Parathyroid adenoma (tissue), 2 donors: Measurements from ENCODE around the gene CHAD.

Source experiments
- H2AFZ ChIP-seq: fragments of 300-600 bp; sonication (generic); one replicate; pipeline ENCODE4 v1.7.0; 2017; ENCODE audit warnings: antibody characterized with exemption, mild to moderate bottlenecking
- H3K27ac ChIP-seq: fragments of 300-600 bp; sonication (generic); one replicate; pipeline ENCODE4 v1.7.0; 2017
- H3K27me3 ChIP-seq: fragments of 300-600 bp; sonication (generic); one replicate; pipeline ENCODE4 v1.7.0; 2017; ENCODE audit warnings: low read length; ENCODE audit not compliant: control insufficient read depth, insufficient read depth
- H3K36me3 ChIP-seq: fragments of 300-600 bp; sonication (generic); one replicate; pipeline ENCODE4 v1.7.0; 2017; ENCODE audit warnings: low read length; ENCODE audit not compliant: control insufficient read depth, insufficient read depth
- H3K4me1 ChIP-seq: fragments of 300-600 bp; sonication (generic); one replicate; pipeline ENCODE4 v1.7.0; 2017; ENCODE audit warnings: control low read depth
- H3K4me2 ChIP-seq: fragments of 300-600 bp; sonication (generic); one replicate; pipeline ENCODE4 v1.7.0; 2017; ENCODE audit warnings: low read length
- H3K4me3 ChIP-seq: fragments of 300-600 bp; sonication (generic); one replicate; pipeline ENCODE4 v1.7.0; 2017; ENCODE audit warnings: low read depth, low read length
- H3K79me2 ChIP-seq: fragments of 300-600 bp; sonication (generic); one replicate; pipeline ENCODE4 v1.7.0; 2017; ENCODE audit warnings: control low read depth
- H3K9ac ChIP-seq: fragments of 300-600 bp; sonication (generic); one replicate; pipeline ENCODE4 v1.7.0; 2017; ENCODE audit warnings: mild to moderate bottlenecking
- H3K9me3 ChIP-seq: fragments of 300-600 bp; sonication (generic); one replicate; pipeline ENCODE4 v1.7.0; 2017; ENCODE audit warnings: low read length; ENCODE audit not compliant: control insufficient read depth
- CTCF ChIP-seq: fragments of 300-600 bp; sonication (generic); IDR thresholded peaks from one replicate; pipeline ENCODE4 v1.7.0; 2017; ENCODE audit warnings: antibody characterized with exemption, mild to moderate bottlenecking
- donor health status: primary hyperparathyroidism.

CHAD gene

GRCh38 chr17:50468304-50469207 is at the start of gene CHAD:
TSS of gene CHAD (minus strand) at chr17:50468880. CDS start at chr17:50468813, 67 bp downstream.
- no peaks in the 10 kb centered on the region for H3K36me3 ChIP-seq
- no peaks in the 10 kb centered on the region for H3K27me3 ChIP-seq
- H3K9ac ChIP-seq = no peak within 1 kb of the TSS
- H3K27ac ChIP-seq = no peak within 1 kb of the TSS
- H2AFZ ChIP-seq = no peak within 1 kb of the TSS
- peaks cover 9% of the 10 kb centered on the region for H3K4me1 ChIP-seq
- no peak within 1 kb of the TSS for H3K4me3 ChIP-seq
- no peaks in the 10 kb centered on the region for H3K79me2 ChIP-seq
- H3K4me2 ChIP-seq = no peak within 1 kb of the TSS
- H3K9me3 ChIP-seq = no peaks in the 10 kb centered on the region
- TF ChIP-seq CTCF = no peak

- Histone ChIP-seq H3K9ac (no peak overlapping the region), H3K4me2 (no peak overlapping the region), H3K4me3 (no peak overlapping the region), H3K79me2 (no peaks in the 10 kb centered on the region), H3K27me3 (no peaks in the 10 kb centered on the region), H3K4me1 (peaks cover 19% of the 10 kb centered on the region), H3K36me3 (no peaks in the 10 kb centered on the region), H3K27ac (no peak overlapping the region), H3K9me3 (no peaks in the 10 kb centered on the region), H2AFZ (peak overlapping the region; percentile 28)
- no peak for TF ChIP-seq CTCF
These were observed 49.1 kb upstream of the CHAD start for GRCh38 chr17:50517504-50518383.

GRCh38 chr17:50517011-50517410 is 48.3 kb upstream of the CHAD start:
- H3K9ac ChIP-seq = no peak overlapping the region
- H3K36me3 ChIP-seq = no peaks in the 10 kb centered on the region
- H3K79me2 ChIP-seq = no peaks in the 10 kb centered on the region
- TF ChIP-seq CTCF = no peak
- no peak overlapping the region for H2AFZ ChIP-seq
- H3K27me3 ChIP-seq = no peaks in the 10 kb centered on the region
- H3K9me3 ChIP-seq = no peaks in the 10 kb centered on the region
- no peak overlapping the region for H3K27ac ChIP-seq
- H3K4me3 ChIP-seq = no peak overlapping the region
- H3K4me1 ChIP-seq = peaks cover 24% of the 10 kb centered on the region
- H3K4me2 ChIP-seq = no peak overlapping the region

- TF ChIP-seq CTCF = no peak
- no peaks in the 10 kb centered on the region for H3K9me3 ChIP-seq
- H3K4me3 ChIP-seq = no peak overlapping the region
- H3K27me3 ChIP-seq = no peaks in the 10 kb centered on the region
- no peaks in the 10 kb centered on the region for H3K79me2 ChIP-seq
- H3K4me2 ChIP-seq = no peak overlapping the region
- H3K36me3 ChIP-seq = no peaks in the 10 kb centered on the region
- H3K4me1 ChIP-seq = peaks cover 33% of the 10 kb centered on the region
- no peak overlapping the region for H3K27ac ChIP-seq
- H2AFZ ChIP-seq = peak overlapping the region; percentile 9
- no peak overlapping the region for H3K9ac ChIP-seq
These were observed 46.4 kb upstream of the CHAD start for GRCh38 chr17:50514936-50515702.
